Measurements from ENCODE around the gene EIF4G2.

The EIF4G2 gene

GRCh38 chr11:10798330-10798928 is 10.3 kb downstream of the EIF4G2 start:
- TF ChIP-seq CTCF (IDR thresholded peaks at IDR 0.05; ENCODE audit: low read depth, low read length, missing control alignments) = no peak
- DNase-seq = no peak
- Histone ChIP-seq H3K27me3 (replicated peaks) (no peaks in the 10 kb centered on the region), H3K36me3 (replicated peaks) (peaks cover 79% of the 10 kb centered on the region), H3K27ac (no peak overlapping the region), H3K4me3 (ENCODE audit: low read depth, low read length) (no peak overlapping the region)
- in situ Hi-C loops (cut with HindIII; ENCODE audit: low pct_ligation_motif_present, low sequenced_read_pairs) = no loop called here

GRCh38 chr11:10797531-10797930 is 11.2 kb downstream of the EIF4G2 start:
- DNase-seq = no peak
- Histone ChIP-seq H3K27ac (no peak overlapping the region), H3K36me3 (replicated peaks) (peaks cover 70% of the 10 kb centered on the region), H3K27me3 (replicated peaks) (no peaks in the 10 kb centered on the region), H3K4me3 (ENCODE audit: low read depth, low read length) (no peak overlapping the region)
- no peak for TF ChIP-seq CTCF (IDR thresholded peaks at IDR 0.05; ENCODE audit: low read depth, low read length, missing control alignments)
- in situ Hi-C loops (cut with HindIII; ENCODE audit: low pct_ligation_motif_present, low sequenced_read_pairs) = no loop called here

- TF ChIP-seq CTCF (IDR thresholded peaks at IDR 0.05; ENCODE audit: low read depth, low read length, missing control alignments) = no peak
- peaks cover 65% of the 10 kb centered on the region for H3K36me3 ChIP-seq (replicated peaks)
- no peak for DNase-seq
- in situ Hi-C loops (cut with HindIII; ENCODE audit: low pct_ligation_motif_present, low sequenced_read_pairs) = no loop called here
- H3K27me3 ChIP-seq (replicated peaks) = no peaks in the 10 kb centered on the region
- no peak overlapping the region for H3K4me3 ChIP-seq (ENCODE audit: low read depth, low read length)
- no peak overlapping the region for H3K27ac ChIP-seq
Measured at GRCh38 chr11:10797001-10797400, 11.7 kb downstream of the EIF4G2 start.

- DNase-seq = no peak
- in situ Hi-C loops (cut with HindIII; ENCODE audit: low pct_ligation_motif_present, low sequenced_read_pairs) = no loop called here
- Histone ChIP-seq H3K36me3 (replicated peaks) (peaks cover 58% of the 10 kb centered on the region), H3K27me3 (replicated peaks) (no peaks in the 10 kb centered on the region), H3K4me3 (ENCODE audit: low read depth, low read length) (no peak overlapping the region), H3K27ac (no peak overlapping the region)
- TF ChIP-seq CTCF (IDR thresholded peaks at IDR 0.05; ENCODE audit: low read depth, low read length, missing control alignments) = no peak
Measured at GRCh38 chr11:10796191-10796590, 12.5 kb downstream of the EIF4G2 start.

- H3K27ac ChIP-seq = no peak overlapping the region
- DNase-seq = no peak
- peaks cover 33% of the 10 kb centered on the region for H3K36me3 ChIP-seq (replicated peaks)
- H3K27me3 ChIP-seq (replicated peaks) = no peaks in the 10 kb centered on the region
- H3K4me3 ChIP-seq (ENCODE audit: low read depth, low read length) = no peak overlapping the region
- no peak for TF ChIP-seq CTCF (IDR thresholded peaks at IDR 0.05; ENCODE audit: low read depth, low read length, missing control alignments)
- in situ Hi-C loops (cut with HindIII; ENCODE audit: low pct_ligation_motif_present, low sequenced_read_pairs) = no loop called here
Measured at GRCh38 chr11:10793470-10794255, 15.1 kb downstream of the EIF4G2 start.

Data from brain microvascular endothelial cell (primary cell).